ENCODE measurements around the gene HPD. TPM values are rescaled to one million over a fixed set of nuclear protein-coding genes. Genes with fewer than 3 reads are reported as not detected.

The HPD gene
- total RNA-seq, 1 experiment from 2014 or later = 0.20 TPM

- Mint-ChIP-seq H3K4me3 (ENCODE audit: unreplicated experiment) (no peak overlapping the region), H3K27ac (ENCODE audit: unreplicated experiment) (no peak overlapping the region), H3K9me3 (ENCODE audit: unreplicated experiment) (no peaks in the 10 kb centered on the region), H3K4me1 (ENCODE audit: low read depth, unreplicated experiment) (peaks cover 5% of the 10 kb centered on the region), H3K27me3 (ENCODE audit: insufficient read depth, unreplicated experiment) (no peaks in the 10 kb centered on the region), H3K36me3 (ENCODE audit: insufficient read depth, unreplicated experiment) (peaks cover 51% of the 10 kb centered on the region)
- H3K4me1 ChIP-seq = no peaks in the 10 kb centered on the region
- H3K4me3 ChIP-seq (ENCODE audit: low read depth, low read length) = no peak overlapping the region
- no peaks in the 10 kb centered on the region for H3K9me3 ChIP-seq
- POLR2A ChIA-PET = no interaction called here
- no peaks in the 10 kb centered on the region for H3K27me3 ChIP-seq (replicated peaks; ENCODE audit: control insufficient read depth, insufficient read depth, low read length)
- intact Hi-C loops (cut with micrococcal nuclease; ENCODE audit: unreplicated experiment) = no loop called here
- TF ChIP-seq CTCF (IDR thresholded peaks at IDR 0.05; ENCODE audit: insufficient read depth in 1 of 2, low read depth in 1 of 2, low read length in 1 of 2, severe bottlenecking in 1 of 2, unreplicated experiment in 1 of 2) = no peak
- H3K36me3 ChIP-seq (ENCODE audit: control insufficient read depth, insufficient read depth, low read length) = no peaks in the 10 kb centered on the region; the same call in none of the 2 replicates
- DNase-seq = no peak
- CTCF ChIA-PET = interaction anchor here (0.6 kb wide), 1 partner anchor 26 kb away, joined by 3 read pairs; no protein-coding TSS in a partner anchor
- BruUV-seq (replicated peaks) = no TSS peak
Measured at GRCh38 chr12:121817648-121818043, 41.0 kb downstream of the HPD start.

GRCh38 chr12:121816925-121817647, 41.6 kb downstream of the HPD start:
- H3K4me3 Mint-ChIP-seq (ENCODE audit: unreplicated experiment) = no peak overlapping the region
- Histone ChIP-seq H3K27me3 (replicated peaks; ENCODE audit: control insufficient read depth, insufficient read depth, low read length) (no peaks in the 10 kb centered on the region), H3K4me3 (ENCODE audit: low read depth, low read length) (no peak overlapping the region), H3K36me3 (ENCODE audit: control insufficient read depth, insufficient read depth, low read length) (no peaks in the 10 kb centered on the region; the same call in none of the 2 replicates), H3K9me3 (no peaks in the 10 kb centered on the region), H3K4me1 (peaks cover 6% of the 10 kb centered on the region; the same call in 1 of the 2 replicates)
- H3K27me3 Mint-ChIP-seq (ENCODE audit: insufficient read depth, unreplicated experiment) = no peaks in the 10 kb centered on the region
- no peak for DNase-seq
- H3K9me3 Mint-ChIP-seq (ENCODE audit: unreplicated experiment) = no peaks in the 10 kb centered on the region
- ChIA-PET POLR2A (no interaction called here), CTCF (interaction anchor here (0.6 kb wide), 1 partner anchor 26 kb away, joined by 3 read pairs; no protein-coding TSS in a partner anchor)
- no peak overlapping the region for H3K27ac Mint-ChIP-seq (ENCODE audit: unreplicated experiment)
- H3K4me1 Mint-ChIP-seq (ENCODE audit: low read depth, unreplicated experiment) = peaks cover 5% of the 10 kb centered on the region
- intact Hi-C loops (cut with micrococcal nuclease; ENCODE audit: unreplicated experiment) = no loop called here
- BruUV-seq (replicated peaks) = no TSS peak
- TF ChIP-seq CTCF (IDR thresholded peaks at IDR 0.05; ENCODE audit: insufficient read depth in 1 of 2, low read depth in 1 of 2, low read length in 1 of 2, severe bottlenecking in 1 of 2, unreplicated experiment in 1 of 2) = no peak
- peaks cover 51% of the 10 kb centered on the region for H3K36me3 Mint-ChIP-seq (ENCODE audit: insufficient read depth, unreplicated experiment)

GRCh38 chr12:121815263-121815662, 43.4 kb downstream of the HPD start:
- no peak for DNase-seq
- H3K4me3 ChIP-seq (ENCODE audit: low read depth, low read length) = no peak overlapping the region
- H3K9me3 Mint-ChIP-seq (ENCODE audit: unreplicated experiment) = no peaks in the 10 kb centered on the region
- H3K4me3 Mint-ChIP-seq (ENCODE audit: unreplicated experiment) = no peak overlapping the region
- no peak overlapping the region for H3K27ac Mint-ChIP-seq (ENCODE audit: unreplicated experiment)
- H3K36me3 ChIP-seq (ENCODE audit: control insufficient read depth, insufficient read depth, low read length) = no peaks in the 10 kb centered on the region; the same call in none of the 2 replicates
- peaks cover 53% of the 10 kb centered on the region for H3K36me3 Mint-ChIP-seq (ENCODE audit: insufficient read depth, unreplicated experiment)
- ChIA-PET POLR2A (no interaction called here), CTCF (interaction anchor here (2.3 kb wide), 1 partner anchor 21 kb away, joined by 11 read pairs; no protein-coding TSS in a partner anchor)
- peaks cover 5% of the 10 kb centered on the region for H3K4me1 Mint-ChIP-seq (ENCODE audit: low read depth, unreplicated experiment)
- intact Hi-C loops (cut with micrococcal nuclease; ENCODE audit: unreplicated experiment) = no loop called here
- BruUV-seq (replicated peaks) = no TSS peak
- no peaks in the 10 kb centered on the region for H3K27me3 ChIP-seq (replicated peaks; ENCODE audit: control insufficient read depth, insufficient read depth, low read length)
- H3K27me3 Mint-ChIP-seq (ENCODE audit: insufficient read depth, unreplicated experiment) = no peaks in the 10 kb centered on the region
- H3K4me1 ChIP-seq = peaks cover 15% of the 10 kb centered on the region
- TF ChIP-seq CTCF (IDR thresholded peaks at IDR 0.05; ENCODE audit: insufficient read depth in 1 of 2, low read depth in 1 of 2, low read length in 1 of 2, severe bottlenecking in 1 of 2, unreplicated experiment in 1 of 2) = no peak
- H3K9me3 ChIP-seq = no peaks in the 10 kb centered on the region

Measured in Caco-2 (cell line).